CD14-positive monocyte (primary cell): ENCODE measurements around the gene CAST. TPM values are rescaled to one million over a fixed set of nuclear protein-coding genes. Genes with fewer than 3 reads are reported as not detected.

Experiments used
- DNase-seq, 3 donors: peaks; one replicate each; pipeline ENCODE4 v3.0.0-alpha.2; 2011 to 2022
- H2AFZ ChIP-seq: 2 replicates; pipeline ENCODE4 v1.6.0; 2012; ENCODE audit warnings: mild to moderate bottlenecking, low read depth, low read length, inconsistent platforms; ENCODE audit not compliant: insufficient read depth, poor library complexity, severe bottlenecking
- H3K27ac ChIP-seq, 2 donors: 1 replicate in 1 of 2; 2 replicates in 1 of 2; pipeline ENCODE4 v1.5.1; 2012 to 2013; ENCODE audit warnings: low read length in 2 of 2, control low read depth in 1 of 2, inconsistent platforms in 1 of 2, low read depth in 1 of 2, mild to moderate bottlenecking in 1 of 2
- H3K27me3 ChIP-seq, 2 donors: one replicate each; pipeline versions ENCODE4 v1.6.0 to v1.6.1; 2011 to 2013; ENCODE audit warnings: low read length in 2 of 2; ENCODE audit not compliant: control insufficient read depth in 2 of 2, insufficient read depth in 2 of 2
- H3K36me3 ChIP-seq, 2 donors: replicated peaks in 1 of 2; 1 replicate in 1 of 2; 2 replicates in 1 of 2; pipeline versions ENCODE4 v1.5.1 to v1.6.1; 2012 to 2013; ENCODE audit warnings: low read length in 2 of 2, control low read depth in 1 of 2, inconsistent platforms in 1 of 2, mild to moderate bottlenecking in 1 of 2; ENCODE audit not compliant: insufficient read depth in 2 of 2, control insufficient read depth in 1 of 2
- H3K4me1 ChIP-seq, 2 donors: 1 replicate in 1 of 2; 2 replicates in 1 of 2; pipeline versions ENCODE4 v1.5.1 to v1.6.1; 2012 to 2013; ENCODE audit warnings: low read length in 2 of 2, control low read depth in 1 of 2, inconsistent platforms in 1 of 2, mild to moderate bottlenecking in 1 of 2, moderate library complexity in 1 of 2; ENCODE audit not compliant: insufficient read depth in 2 of 2, control insufficient read depth in 1 of 2
- H3K4me2 ChIP-seq: replicated peaks from 2 replicates; pipeline ENCODE3; 2012; ENCODE audit warnings: low read length, moderate library complexity, mild to moderate bottlenecking; ENCODE audit not compliant: poor library complexity, severe bottlenecking; ENCODE audit errors: extremely low read depth
- H3K4me3 ChIP-seq, 3 experiments: fragments of 200-600 bp in 1 of 3; sonication (generic) in 1 of 3; replicated peaks in 1 of 3; 1 replicate in 2 of 3; 2 replicates in 1 of 3; pipeline ENCODE4 v1.5.1; 2011 to 2013; ENCODE audit warnings: low read length in 3 of 3, mild to moderate bottlenecking in 3 of 3, control low read depth in 2 of 3, low read depth in 2 of 3, inconsistent platforms in 1 of 3, moderate library complexity in 1 of 3
- H3K79me2 ChIP-seq: 2 replicates; pipeline ENCODE4 v1.6.0; 2012; ENCODE audit warnings: mild to moderate bottlenecking, control low read depth, inconsistent platforms, low read length, moderate library complexity; ENCODE audit not compliant: insufficient read depth
- H3K9ac ChIP-seq: 2 replicates; pipeline ENCODE4 v1.6.0; 2017; ENCODE audit warnings: low read length, mild to moderate bottlenecking; ENCODE audit not compliant: insufficient read depth, poor library complexity, severe bottlenecking
- H3K9me3 ChIP-seq, 2 donors: replicated peaks in 1 of 2; 1 replicate in 1 of 2; 2 replicates in 1 of 2; pipeline versions ENCODE4 v1.5.1 to v1.6.1; 2012 to 2013; ENCODE audit warnings: low read length in 2 of 2, control low read depth in 1 of 2; ENCODE audit not compliant: control insufficient read depth in 1 of 2, insufficient read depth in 1 of 2
- H4K20me1 ChIP-seq: 2 replicates; pipeline ENCODE4 v1.6.0; 2012; ENCODE audit warnings: mild to moderate bottlenecking, low read length, control low read depth, moderate library complexity; ENCODE audit not compliant: insufficient read depth
- H3K27ac Mint-ChIP-seq, 7 donors: one replicate each; pipeline ENCODE4 v1.8.0; 2020; ENCODE audit warnings: mild to moderate bottlenecking in 7 of 7, mixed read lengths in 7 of 7, moderate library complexity in 6 of 7, inconsistent platforms in 2 of 7
- H3K27me3 Mint-ChIP-seq, 3 donors: one replicate each; pipeline ENCODE4 v1.8.0; 2021 to 2022; ENCODE audit warnings: low read depth in 3 of 3, mild to moderate bottlenecking in 3 of 3, mixed read lengths in 3 of 3, moderate library complexity in 3 of 3, inconsistent platforms in 1 of 3
- H3K36me3 Mint-ChIP-seq, 2 donors: one replicate each; pipeline ENCODE4 v1.8.0; 2020; ENCODE audit warnings: mixed read lengths in 2 of 2, inconsistent platforms in 1 of 2, mild to moderate bottlenecking in 1 of 2
- H3K4me1 Mint-ChIP-seq: one replicate; pipeline ENCODE4 v1.8.0; 2020; ENCODE audit warnings: mild to moderate bottlenecking, mixed read lengths
- H3K4me3 Mint-ChIP-seq, 2 donors: one replicate each; pipeline ENCODE4 v1.8.0; 2020; ENCODE audit warnings: mild to moderate bottlenecking in 2 of 2, mixed read lengths in 2 of 2, moderate library complexity in 1 of 2
- H3K9me3 Mint-ChIP-seq, 7 donors: one replicate each; pipeline ENCODE4 v1.8.0; 2020 to 2022; ENCODE audit warnings: mixed read lengths in 7 of 7, mild to moderate bottlenecking in 6 of 7, moderate library complexity in 6 of 7, inconsistent platforms in 2 of 7
- WGBS: methylation state at CpG from one replicate; pipeline ENCODE4 v1.1.5; 2013; ENCODE audit warnings: missing lambda C conversion rate; ENCODE audit not compliant: insufficient coverage; 5-methylcytosine and 5-hydroxymethylcytosine counted together
- intact Hi-C, 2 donors: fragments of 100-400 bp; cut with micrococcal nuclease; formaldehyde crosslinking; loops; one replicate each; pipeline versions ENCODE4 v1.15.0 to v1.15.1; 2023
- polyA plus RNA-seq, 3 donors: library from polyadenylated mRNA; depleted of rRNA in 1 of 3; unstranded in 2 of 3; stranded (reverse) in 1 of 3; fragments of 300-500 nt in 2 of 3; fragments of >200 nt in 1 of 3; fragmentation: Illumina TruSeq in 2 of 3; gene quantifications; 1 replicate in 2 of 3; 2 replicates in 1 of 3; pipeline ENCODE4 v1.2.3, GENCODE V29; 2012 to 2021
- TF ChIP-seq, protein P1 (sequence below): fragments of 200-600 bp; IDR thresholded peaks from one replicate; pipeline ENCODE4 v1.8.0; 2022; ENCODE audit warnings: antibody characterized with exemption, mild to moderate bottlenecking

CAST gene
- polyA plus RNA-seq, 3 donors = 49.6 to 125 (median 76.8) TPM

DNA sequence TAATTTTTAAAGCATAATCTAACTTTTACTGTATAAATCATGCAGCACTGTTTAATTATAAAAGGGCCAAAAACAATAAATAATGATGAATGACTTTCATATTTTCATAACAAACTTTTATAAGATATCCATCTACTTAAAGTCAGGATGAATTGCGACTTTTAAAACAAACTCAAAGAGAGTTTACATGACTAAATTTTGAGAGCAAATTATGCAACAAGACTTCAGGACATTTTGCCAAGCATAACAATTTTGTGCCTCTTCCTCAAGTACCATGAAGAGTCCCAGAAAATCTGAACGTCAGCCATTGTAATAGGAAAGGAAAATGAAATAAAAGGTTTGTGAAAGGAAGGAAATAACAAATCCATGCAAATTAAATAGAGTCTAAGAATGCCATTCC is 121.2 kb downstream of the CAST start:
- Histone ChIP-seq H3K27me3 (no peaks in the 10 kb centered on the region), H3K9me3 (no peaks in the 10 kb centered on the region), H3K9ac (no peak overlapping the region), H3K27ac (peak overlapping the region in 1 of 2 donors; percentile 4), H3K79me2 (no peaks in the 10 kb centered on the region), H2AFZ (no peak overlapping the region), H3K4me3 (no peak overlapping the region), H4K20me1 (peaks cover 21% of the 10 kb centered on the region), H3K4me1 (no peaks in the 10 kb centered on the region), H3K4me2 (no peak overlapping the region), H3K36me3 (peaks cover 87 to 97% of the 10 kb centered on the region in 2 donors)
- Mint-ChIP-seq H3K4me1 (no peaks in the 10 kb centered on the region), H3K27ac (peak overlapping the region in 3 of 7 donors; percentile 1 to 30 (median 10)), H3K9me3 (no peaks in the 10 kb centered on the region), H3K27me3 (no peaks in the 10 kb centered on the region), H3K36me3 (peaks cover 88 to 96% of the 10 kb centered on the region in 2 donors), H3K4me3 (no peak overlapping the region)
- DNase-seq = no peak
- TF ChIP-seq, protein P1, sequence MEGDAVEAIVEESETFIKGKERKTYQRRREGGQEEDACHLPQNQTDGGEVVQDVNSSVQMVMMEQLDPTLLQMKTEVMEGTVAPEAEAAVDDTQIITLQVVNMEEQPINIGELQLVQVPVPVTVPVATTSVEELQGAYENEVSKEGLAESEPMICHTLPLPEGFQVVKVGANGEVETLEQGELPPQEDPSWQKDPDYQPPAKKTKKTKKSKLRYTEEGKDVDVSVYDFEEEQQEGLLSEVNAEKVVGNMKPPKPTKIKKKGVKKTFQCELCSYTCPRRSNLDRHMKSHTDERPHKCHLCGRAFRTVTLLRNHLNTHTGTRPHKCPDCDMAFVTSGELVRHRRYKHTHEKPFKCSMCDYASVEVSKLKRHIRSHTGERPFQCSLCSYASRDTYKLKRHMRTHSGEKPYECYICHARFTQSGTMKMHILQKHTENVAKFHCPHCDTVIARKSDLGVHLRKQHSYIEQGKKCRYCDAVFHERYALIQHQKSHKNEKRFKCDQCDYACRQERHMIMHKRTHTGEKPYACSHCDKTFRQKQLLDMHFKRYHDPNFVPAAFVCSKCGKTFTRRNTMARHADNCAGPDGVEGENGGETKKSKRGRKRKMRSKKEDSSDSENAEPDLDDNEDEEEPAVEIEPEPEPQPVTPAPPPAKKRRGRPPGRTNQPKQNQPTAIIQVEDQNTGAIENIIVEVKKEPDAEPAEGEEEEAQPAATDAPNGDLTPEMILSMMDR = no peak
- intact Hi-C loops = no loop called here
- no CpG with 5 or more reads among the region's 2 CpGs for WGBS

DNA sequence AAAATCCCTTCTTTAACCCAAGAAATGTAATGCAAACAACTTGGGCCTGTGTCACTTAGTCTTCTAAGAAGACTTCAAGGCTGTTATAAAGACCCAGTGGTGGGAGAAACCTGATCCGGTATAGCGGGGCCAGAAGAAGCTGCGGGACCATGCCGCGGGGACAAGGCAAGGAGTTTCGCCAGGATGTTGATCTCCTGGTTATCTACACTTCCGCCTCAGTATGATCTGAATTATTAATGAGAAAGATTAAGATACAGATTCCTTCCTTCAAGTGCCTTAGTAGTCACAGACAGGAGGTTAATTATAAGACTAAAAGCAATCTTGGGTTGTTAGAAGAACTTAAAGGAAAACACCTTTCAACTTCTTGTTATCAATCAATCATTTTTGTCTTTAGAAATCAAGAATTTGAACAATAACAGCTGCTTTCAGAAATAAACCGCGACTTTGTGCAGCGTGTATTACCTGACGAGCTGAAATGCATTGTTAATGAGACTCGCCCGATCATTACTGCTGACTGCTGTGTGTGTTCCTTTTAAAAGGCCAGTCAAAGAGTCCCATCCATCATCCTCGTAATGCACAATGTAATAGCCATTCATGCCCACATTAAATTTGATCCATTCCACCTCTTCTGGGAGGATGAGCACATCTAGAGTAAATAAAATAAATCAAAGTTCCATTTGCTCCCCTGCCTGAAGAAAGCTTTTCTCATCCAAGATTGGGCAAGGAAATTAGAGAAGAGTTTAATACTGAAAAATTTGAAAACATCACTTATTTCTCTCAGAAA is 123.3 kb downstream of the CAST start:
- TF ChIP-seq, protein P1 = no peak
- Mint-ChIP-seq H3K27ac (peak overlapping the region in 1 of 7 donors; percentile 50), H3K4me3 (no peak overlapping the region), H3K36me3 (peaks cover 84 to 95% of the 10 kb centered on the region in 2 donors), H3K9me3 (no peaks in the 10 kb centered on the region), H3K27me3 (no peaks in the 10 kb centered on the region), H3K4me1 (no peaks in the 10 kb centered on the region)
- no peak overlapping the region for H3K9ac ChIP-seq
- peaks cover 15% of the 10 kb centered on the region for H4K20me1 ChIP-seq
- H3K4me2 ChIP-seq = no peak overlapping the region
- no peak for DNase-seq
- no peaks in the 10 kb centered on the region for H3K9me3 ChIP-seq
- no peak overlapping the region for H3K27ac ChIP-seq
- H3K36me3 ChIP-seq = peaks cover 86 to 97% of the 10 kb centered on the region in 2 donors
- intact Hi-C loops = no loop called here
- no peak overlapping the region for H2AFZ ChIP-seq
- WGBS = 83% methylated on average over 6 of the region's 14 CpGs
- no peaks in the 10 kb centered on the region for H3K27me3 ChIP-seq
- no peaks in the 10 kb centered on the region for H3K79me2 ChIP-seq
- H3K4me3 ChIP-seq = no peak overlapping the region
- no peaks in the 10 kb centered on the region for H3K4me1 ChIP-seq
